GM21825 (cell line): ENCODE measurements around the gene KRTAP5-9.
"Not testable (repeated sequence)": the region's sequence is repeated elsewhere in the genome, so short reads cannot be mapped to it uniquely, and the experiment has no call there.

ENCODE experiments used
- ATAC-seq: cut with Tn5 transposase; IDR thresholded peaks from one replicate; pipeline ENCODE4 v1.9.1; 2021; ENCODE audit warnings: mild to moderate bottlenecking, moderate library complexity; ENCODE audit not compliant: unreplicated experiment

Gene KRTAP5-9

GRCh38 chr11:71532036-71532610 lies 16.1 kb upstream of the KRTAP5-9 start:
- no peak for ATAC-seq

- not testable (repeated sequence) for ATAC-seq
Measured at GRCh38 chr11:71534711-71535608, 13.3 kb upstream of the KRTAP5-9 start.

GRCh38 chr11:71535825-71536224 lies 12.4 kb upstream of the KRTAP5-9 start:
- ATAC-seq: no peak

GRCh38 chr11:71537537-71537936 lies 10.7 kb upstream of the KRTAP5-9 start:
- no peak for ATAC-seq

GRCh38 chr11:71537977-71538665 lies 10.1 kb upstream of the KRTAP5-9 start, which contains the start of gene KRTAP5-8:
TSS of gene KRTAP5-8 (plus strand) at chr11:71538025. CDS start at chr11:71538056, 31 bp downstream.
- not testable (repeated sequence) for ATAC-seq

GRCh38 chr11:71538666-71538990 lies 9.6 kb upstream of the KRTAP5-9 start:
- no peak for ATAC-seq

GRCh38 chr11:71539017-71539416 lies 9.2 kb upstream of the KRTAP5-9 start:
- no peak for ATAC-seq

GRCh38 chr11:71539971-71540370 lies 8.2 kb upstream of the KRTAP5-9 start:
- not testable (repeated sequence) for ATAC-seq

- not testable (repeated sequence) for ATAC-seq
Measured at GRCh38 chr11:71540521-71541304, 7.5 kb upstream of the KRTAP5-9 start.

GRCh38 chr11:71542382-71542781 lies 5.8 kb upstream of the KRTAP5-9 start:
- ATAC-seq: no peak

- no peak for ATAC-seq
Measured at GRCh38 chr11:71542879-71543777, 5.1 kb upstream of the KRTAP5-9 start.

GRCh38 chr11:71543866-71544265 lies 4.4 kb upstream of the KRTAP5-9 start:
- no peak for ATAC-seq

GRCh38 chr11:71544525-71545214 lies 3.5 kb upstream of the KRTAP5-9 start:
- ATAC-seq: no peak

GRCh38 chr11:71545405-71545966 lies 2.7 kb upstream of the KRTAP5-9 start:
- no peak for ATAC-seq

GRCh38 chr11:71548716-71549151 lies 514 bp downstream of the KRTAP5-9 start:
- ATAC-seq: no peak

GRCh38 chr11:71551711-71552110 lies 3.5 kb downstream of the KRTAP5-9 start:
- no peak for ATAC-seq

GRCh38 chr11:71554996-71555395 lies 6.8 kb downstream of the KRTAP5-9 start:
- no peak for ATAC-seq

- ATAC-seq: no peak
Measured at GRCh38 chr11:71555508-71555907, 7.3 kb downstream of the KRTAP5-9 start.

GRCh38 chr11:71556018-71556417 lies 7.8 kb downstream of the KRTAP5-9 start:
- ATAC-seq: no peak
